WTC11 (cell line): ENCODE results near the gene MAPK14. TPM values are rescaled to one million over a fixed set of nuclear protein-coding genes. Genes with fewer than 3 reads are reported as not detected.

Experiments used
- AR ChIP-seq: fragments of 250-450 bp; sonication (Bioruptor Pico); IDR thresholded peaks from 2 replicates; pipeline ENCODE4 v1.9.0; 2021; ENCODE audit warnings: mild to moderate bottlenecking
- ATF2 ChIP-seq: sonication (generic); formaldehyde crosslinking; IDR thresholded peaks from 2 replicates; pipeline ENCODE4 v1.8.1; 2022; ENCODE audit warnings: low read depth, missing genetic modification reagents, borderline replicate concordance
- CBFB ChIP-seq: sonication (generic); formaldehyde crosslinking; IDR thresholded peaks from 2 replicates; pipeline ENCODE4 v1.8.1; 2022; ENCODE audit warnings: mild to moderate bottlenecking, low read depth, missing genetic modification reagents
- E2F4 ChIP-seq: sonication (generic); formaldehyde crosslinking; IDR thresholded peaks from 2 replicates; pipeline ENCODE4 v1.8.1; 2022; ENCODE audit warnings: low read depth, mild to moderate bottlenecking, moderate library complexity, missing genetic modification reagents, borderline replicate concordance
- E2F5 ChIP-seq: sonication (generic); formaldehyde crosslinking; IDR thresholded peaks from 2 replicates; pipeline ENCODE4 v1.8.1; 2022; ENCODE audit warnings: mild to moderate bottlenecking, moderate library complexity, missing genetic modification reagents
- ELF4 ChIP-seq: sonication (generic); formaldehyde crosslinking; IDR thresholded peaks from 2 replicates; pipeline ENCODE4 v1.8.1; 2022; ENCODE audit warnings: low read depth, mild to moderate bottlenecking, moderate library complexity, missing genetic modification reagents
- HMGA2 ChIP-seq: fragments of 250-450 bp; sonication (Bioruptor Pico); IDR thresholded peaks from 2 replicates; pipeline ENCODE4 v1.4.0; 2021; ENCODE audit warnings: mild to moderate bottlenecking, moderate library complexity
- MAX ChIP-seq: sonication (generic); formaldehyde crosslinking; IDR thresholded peaks from 2 replicates; pipeline ENCODE4 v1.8.0; 2022; ENCODE audit warnings: mild to moderate bottlenecking, missing genetic modification reagents
- MYBL2 ChIP-seq: sonication (generic); formaldehyde crosslinking; IDR thresholded peaks from 2 replicates; pipeline ENCODE4 v1.8.1; 2023; ENCODE audit warnings: mild to moderate bottlenecking, moderate library complexity, missing genetic modification reagents
- NFE2L1 ChIP-seq: sonication (generic); formaldehyde crosslinking; IDR thresholded peaks from 2 replicates; pipeline ENCODE4 v1.8.1; 2023; ENCODE audit warnings: missing genetic modification reagents
- OVOL2 ChIP-seq: fragments of 250-450 bp; sonication (Bioruptor Pico); IDR thresholded peaks from 2 replicates; pipeline ENCODE4 v1.9.0; 2021; ENCODE audit warnings: mild to moderate bottlenecking, borderline replicate concordance
- PREB ChIP-seq: sonication (generic); formaldehyde crosslinking; IDR thresholded peaks from 2 replicates; pipeline ENCODE4 v1.8.1; 2022; ENCODE audit warnings: mild to moderate bottlenecking, missing genetic modification reagents, moderate library complexity, borderline replicate concordance
- RELA ChIP-seq: sonication (generic); formaldehyde crosslinking; IDR thresholded peaks from 2 replicates; pipeline ENCODE4 v1.8.1; 2022; ENCODE audit warnings: missing genetic modification reagents, mild to moderate bottlenecking, borderline replicate concordance
- SMAD3 ChIP-seq: sonication (generic); formaldehyde crosslinking; IDR thresholded peaks from 2 replicates; pipeline ENCODE4 v1.8.0; 2022; ENCODE audit warnings: missing genetic modification reagents, mild to moderate bottlenecking, borderline replicate concordance
- TCF7 ChIP-seq: sonication (generic); formaldehyde crosslinking; IDR thresholded peaks from 2 replicates; pipeline ENCODE4 v1.8.0; 2022; ENCODE audit warnings: mild to moderate bottlenecking, low read depth, missing genetic modification reagents, moderate library complexity
- TP53 ChIP-seq: sonication (generic); formaldehyde crosslinking; IDR thresholded peaks from 2 replicates; pipeline ENCODE4 v1.8.1; 2023; ENCODE audit warnings: mild to moderate bottlenecking, missing genetic modification reagents
- USF1 ChIP-seq: sonication (generic); formaldehyde crosslinking; IDR thresholded peaks from 2 replicates; pipeline ENCODE4 v1.8.0; 2022; ENCODE audit warnings: mild to moderate bottlenecking, missing genetic modification reagents
- ZBTB43 ChIP-seq: sonication (generic); formaldehyde crosslinking; IDR thresholded peaks from 2 replicates; pipeline ENCODE4 v1.8.1; 2023; ENCODE audit warnings: mild to moderate bottlenecking, missing genetic modification reagents
- ZMAT4 ChIP-seq: fragments of 250-450 bp; sonication (Bioruptor Pico); IDR thresholded peaks from 2 replicates; pipeline ENCODE4 v1.9.0; 2021; ENCODE audit warnings: mild to moderate bottlenecking
- ZNF263 ChIP-seq: sonication (generic); formaldehyde crosslinking; IDR thresholded peaks from 2 replicates; pipeline ENCODE4 v1.8.1; 2022; ENCODE audit warnings: low read depth, mild to moderate bottlenecking, moderate library complexity, missing genetic modification reagents
- ZNF317 ChIP-seq: sonication (generic); formaldehyde crosslinking; IDR thresholded peaks from 2 replicates; pipeline ENCODE4 v1.8.1; 2023; ENCODE audit warnings: low read depth, mild to moderate bottlenecking, moderate library complexity, missing genetic modification reagents, borderline replicate concordance
- ZNF416 ChIP-seq: fragments of 250-450 bp; sonication (Bioruptor Pico); IDR thresholded peaks from 2 replicates; pipeline ENCODE4 v1.9.0; 2021; ENCODE audit warnings: mild to moderate bottlenecking, inconsistent platforms
- ZNF425 ChIP-seq: fragments of 250-450 bp; sonication (Bioruptor Pico); conservative IDR thresholded peaks from 2 replicates; pipeline ENCODE4 v1.9.0; 2021; ENCODE audit warnings: mild to moderate bottlenecking
- total RNA-seq: library from RNA; stranded (reverse); gene quantifications from 3 replicates; pipeline ENCODE4 v1.2.3, GENCODE V29; 2021

Gene MAPK14
- total RNA-seq, 1 experiment from 2014 or later: 34.0 TPM

GRCh38 chr6:36023996-36024795, 3.4 kb upstream of the MAPK14 start, which contains the start of gene SLC26A8 (continued):
- TF ChIP-seq E2F5 (CRISPR knock-in tag) (no peak), OVOL2 (CRISPR knock-in tag) (no peak), ZMAT4 (CRISPR knock-in tag) (no peak), TP53 (CRISPR knock-in tag) (no peak), E2F4 (CRISPR knock-in tag) (no peak), MAX (no peak), RELA (CRISPR knock-in tag) (no peak), ZNF317 (CRISPR knock-in tag) (no peak), MYBL2 (CRISPR knock-in tag) (0 out of 2 replicates have a peak, but pooled peaks have one; percentile 63), AR (no peak), NFE2L1 (CRISPR knock-in tag) (no peak), ZNF263 (no peak), ZNF416 (CRISPR knock-in tag) (no peak), ZBTB43 (CRISPR knock-in tag) (no peak), SMAD3 (CRISPR knock-in tag) (no peak), ATF2 (CRISPR knock-in tag) (no peak), ZNF425 (CRISPR knock-in tag) (no peak), USF1 (CRISPR knock-in tag) (no peak), PREB (CRISPR knock-in tag) (no peak), TCF7 (no peak), CBFB (CRISPR knock-in tag) (no peak), HMGA2 (CRISPR knock-in tag) (no peak), ELF4 (no peak)
